Measurements from ENCODE around the gene SNAI1. TPM values are rescaled to one million over a fixed set of nuclear protein-coding genes. Genes with fewer than 3 reads are reported as not detected.

SNAI1 gene
- 0.11 and 0.12 TPM in 2 replicates for total RNA-seq

GRCh38 chr20:49982346-49983122 lies at the start of gene SNAI1:
TSS of gene SNAI1 (plus strand) at chr20:49982980. CDS start at chr20:49983060, 80 bp downstream.

GRCh38 chr20:49936153-49937026 lies 46.4 kb upstream of the SNAI1 start, which contains the start of gene RNF114:
TSS of gene RNF114 (plus strand) at chr20:49936397. CDS start at chr20:49936413, 16 bp downstream.

Other genes starting within 250 kb of the SNAI1 start
- 6.9 and 8.2 TPM in 2 replicates for gene SLC9A8, start 170.2 kb upstream of the SNAI1 start, total RNA-seq
- 1.1 and 1.2 TPM in 2 replicates for gene SPATA2, start 67.5 kb upstream of the SNAI1 start, total RNA-seq
- 105 and 155 TPM in 2 replicates for gene RNF114, start 46.6 kb upstream of the SNAI1 start, total RNA-seq
- 26.2 and 32.4 TPM in 2 replicates for gene UBE2V1, start 130.2 kb downstream of the SNAI1 start, total RNA-seq
- 9.4 and 10.5 TPM in 2 replicates for gene PEDS1, start 170.7 kb downstream of the SNAI1 start, total RNA-seq
- 145 and 164 TPM in 2 replicates for gene CEBPB, start 207.8 kb downstream of the SNAI1 start, total RNA-seq